GM18526 (cell line): ENCODE data around the gene ITPRID1.

ENCODE experiments used
- POLR2A ChIP-seq: IDR thresholded peaks from 3 replicates; pipeline ENCODE4 v1.6.1; 2011; ENCODE audit not compliant: insufficient read length; ENCODE audit errors: extremely low read depth

The ITPRID1 gene

DNA sequence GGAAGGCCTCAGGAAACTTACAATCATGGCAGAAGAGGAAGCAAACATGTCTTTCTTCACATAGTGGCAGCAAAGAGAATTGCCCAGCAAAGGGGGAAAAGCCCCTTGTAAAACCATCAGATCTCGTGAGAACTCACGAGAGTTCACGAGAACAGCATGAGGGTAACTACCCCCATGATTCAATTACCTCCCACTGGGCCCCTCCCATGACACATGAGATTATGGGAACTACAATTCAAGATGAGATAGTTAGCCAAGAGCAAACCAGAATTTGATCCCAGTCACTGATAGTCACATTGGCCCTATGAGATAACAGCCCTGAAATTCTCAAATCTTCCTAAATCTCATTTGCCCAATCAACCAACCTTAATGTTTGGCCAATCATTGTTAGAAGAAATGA lies 18.2 kb upstream of the ITPRID1 start:
- no peak for TF ChIP-seq POLR2A

DNA sequence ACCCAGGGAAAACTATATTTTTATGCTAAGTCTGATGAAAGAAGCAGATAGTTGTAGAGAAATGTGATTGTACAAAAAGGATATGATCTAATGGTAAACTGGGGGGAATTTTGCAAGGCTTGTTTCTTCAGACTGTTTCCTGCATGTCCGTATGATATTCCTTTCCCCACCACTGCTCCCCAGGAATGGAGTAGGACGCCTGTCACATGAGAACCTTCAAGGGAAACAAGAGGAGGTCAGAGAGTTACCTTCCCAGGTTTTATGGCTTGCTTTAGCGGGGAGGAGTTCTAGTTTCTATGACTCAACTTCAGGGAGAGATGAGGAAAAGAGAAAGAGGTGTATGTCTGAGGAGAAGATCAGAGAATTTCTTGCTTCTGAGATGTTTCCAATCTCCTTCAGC lies 16.4 kb upstream of the ITPRID1 start:
- TF ChIP-seq POLR2A: no peak

DNA sequence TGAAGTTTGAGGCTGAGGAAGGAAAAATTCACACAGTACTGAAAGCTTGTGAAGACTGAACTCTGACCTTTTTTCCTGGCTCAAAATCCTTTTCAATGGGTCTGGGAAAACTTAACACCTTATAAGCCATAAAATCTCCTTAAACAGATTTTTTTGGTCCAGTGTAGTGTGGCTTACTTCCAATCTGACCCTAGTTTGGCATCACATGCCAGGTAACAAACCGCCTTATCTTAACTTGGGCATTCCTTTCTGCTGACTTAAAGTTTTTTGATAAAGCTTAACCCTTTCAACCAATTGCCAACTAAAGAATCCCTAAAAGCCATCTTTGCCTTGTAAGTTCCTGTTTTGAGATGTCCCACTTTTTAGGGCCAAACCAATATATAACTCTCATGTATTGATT lies 13.2 kb upstream of the ITPRID1 start:
- no peak for TF ChIP-seq POLR2A

DNA sequence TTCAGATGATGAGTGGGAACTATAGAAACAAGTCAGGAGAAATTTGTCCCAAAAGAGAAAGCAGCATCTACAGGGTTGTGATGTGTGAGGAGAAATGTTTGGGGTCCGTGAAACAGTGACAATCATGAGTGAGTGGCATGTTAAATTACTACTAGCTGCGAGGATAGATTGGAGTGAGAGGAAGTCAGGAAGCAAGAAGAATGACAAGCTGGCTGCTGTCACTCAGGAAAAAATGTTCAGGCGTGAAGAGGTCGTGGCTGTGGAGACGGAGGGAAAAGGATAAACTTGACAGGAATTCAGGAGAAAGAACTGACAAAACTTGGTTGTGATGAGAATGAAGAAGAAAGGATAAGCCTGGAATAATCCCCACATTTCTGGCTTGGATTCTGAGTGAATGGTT lies 5.1 kb upstream of the ITPRID1 start:
- no peak for TF ChIP-seq POLR2A

DNA sequence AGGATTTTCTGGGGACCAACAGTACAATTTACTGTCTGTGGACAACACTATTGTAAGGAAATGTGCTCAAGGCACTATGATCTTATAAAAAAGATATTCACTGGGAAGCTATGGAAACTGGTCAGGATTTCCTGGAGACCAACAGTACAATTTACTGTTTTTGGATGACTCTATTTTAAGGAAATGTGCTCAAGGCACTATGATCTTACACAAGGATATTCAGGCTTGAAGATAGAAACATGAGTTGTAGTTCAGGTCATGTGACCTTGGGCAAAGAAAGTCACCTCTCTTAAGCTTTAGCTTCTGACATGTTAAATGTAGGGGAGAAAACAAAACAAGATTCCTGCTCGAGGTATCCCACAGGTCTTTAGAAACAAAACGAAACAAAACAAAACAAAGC lies 1.7 kb upstream of the ITPRID1 start:
- no peak for TF ChIP-seq POLR2A

DNA sequence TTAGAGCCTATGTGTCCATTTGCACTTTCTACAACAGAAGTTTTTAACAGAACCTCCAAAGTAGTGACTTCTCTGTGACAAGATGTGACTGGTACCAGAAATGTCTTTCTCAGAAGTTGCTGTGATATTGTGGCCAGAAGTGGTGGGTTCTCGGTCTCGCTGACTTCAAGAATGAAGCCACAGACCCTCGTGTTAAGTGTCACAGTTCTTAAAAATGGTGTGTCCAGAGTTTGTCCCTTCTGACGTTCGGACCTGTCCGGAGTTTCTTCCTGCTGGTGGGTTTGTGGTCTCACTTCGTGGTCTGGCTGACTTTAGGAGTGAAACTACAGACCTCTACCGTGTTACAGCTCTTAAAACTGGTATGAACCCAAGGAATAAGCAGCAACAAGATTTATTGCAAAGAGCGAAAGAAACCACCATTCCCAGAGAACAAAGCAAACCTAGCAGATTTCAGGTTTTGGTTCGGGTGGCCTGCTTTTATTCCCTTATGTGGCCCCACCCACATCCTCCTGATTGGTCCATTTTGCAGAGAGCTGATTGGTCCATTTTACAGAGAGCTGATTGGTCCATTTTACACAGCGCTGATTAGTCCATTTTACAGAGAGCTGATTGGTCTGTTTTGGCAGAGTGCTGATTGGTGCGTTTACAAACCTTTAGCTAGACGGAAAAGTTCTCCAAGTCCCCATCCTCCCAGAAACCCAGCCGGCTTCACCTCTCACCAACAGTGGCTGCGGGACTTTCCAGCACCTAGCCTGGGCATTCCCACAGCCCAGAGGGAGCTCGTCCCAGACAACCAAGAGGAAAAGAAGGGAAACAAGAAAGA lies 3.0 kb downstream of the ITPRID1 start:
- no peak for TF ChIP-seq POLR2A

DNA sequence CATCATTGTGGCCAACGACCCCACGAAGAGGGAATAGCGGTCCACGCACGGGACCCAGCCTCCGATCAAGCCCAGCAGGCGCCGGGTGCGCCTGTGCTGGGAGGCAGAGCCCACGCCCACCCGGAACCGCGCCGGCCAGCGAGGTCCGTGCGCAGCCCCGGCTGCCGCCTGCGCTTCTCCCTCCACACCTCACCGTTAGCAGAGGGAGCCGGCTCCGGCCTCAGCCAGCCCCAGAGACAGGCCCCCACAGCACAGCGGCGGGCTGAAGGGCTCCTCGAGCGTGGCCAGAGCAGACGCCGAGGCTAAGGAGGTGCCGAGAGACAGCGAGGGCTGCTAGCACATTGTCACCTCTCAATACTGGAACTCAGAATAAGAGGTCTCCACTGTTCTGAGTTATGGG lies 3.6 kb downstream of the ITPRID1 start:
- no peak for TF ChIP-seq POLR2A

DNA sequence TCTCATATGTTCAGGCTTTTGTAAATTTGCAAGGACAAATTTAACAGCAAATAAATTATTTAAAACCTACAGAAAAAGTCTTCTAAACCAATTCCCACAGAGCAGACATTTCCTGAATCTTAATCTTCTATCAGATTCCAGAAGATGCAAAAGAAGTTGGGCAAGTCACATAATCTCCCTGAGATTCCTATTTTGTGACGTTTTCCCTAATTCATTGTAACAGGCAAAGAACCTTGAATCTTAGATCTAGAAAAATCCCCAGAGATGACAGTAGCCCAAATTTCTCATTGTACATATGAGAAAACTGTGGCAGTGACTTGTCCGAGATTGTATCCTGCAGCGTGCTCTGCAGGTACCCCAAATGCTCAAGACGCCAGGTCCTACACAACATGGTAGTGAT lies 4.9 kb downstream of the ITPRID1 start:
- no peak for TF ChIP-seq POLR2A

DNA sequence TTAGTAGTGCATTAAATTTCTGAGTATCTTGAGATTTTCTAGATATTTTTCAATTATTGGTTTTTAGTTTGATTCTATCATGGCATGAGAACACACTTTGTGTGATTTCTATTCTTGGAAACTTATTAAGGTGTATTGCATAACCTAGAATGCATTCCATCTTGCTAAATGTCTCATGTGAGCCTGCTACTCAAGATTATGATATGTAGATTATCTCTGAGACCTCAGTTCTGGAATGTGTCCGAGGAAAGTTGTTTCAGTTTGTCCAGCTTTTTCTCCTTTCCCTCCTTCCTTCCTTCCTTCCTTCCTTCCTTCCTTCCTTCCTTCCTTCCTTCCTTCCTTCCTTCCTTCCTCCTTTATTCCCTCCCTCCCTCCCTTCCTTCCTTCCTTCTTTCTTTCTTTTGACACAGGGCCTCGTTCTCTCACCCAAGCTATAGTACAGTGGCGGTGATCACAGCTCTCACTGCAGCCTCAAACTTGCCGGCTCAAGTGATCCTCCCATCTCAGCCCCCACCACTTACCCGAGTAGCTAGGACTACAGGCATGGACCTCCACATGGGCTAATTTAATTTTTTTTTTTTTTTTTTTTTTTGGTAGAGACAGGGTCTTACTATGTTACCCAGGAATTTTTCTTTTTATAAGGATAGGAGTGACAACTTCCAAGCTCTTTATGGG lies 7.6 kb downstream of the ITPRID1 start:
- TF ChIP-seq POLR2A: no peak

DNA sequence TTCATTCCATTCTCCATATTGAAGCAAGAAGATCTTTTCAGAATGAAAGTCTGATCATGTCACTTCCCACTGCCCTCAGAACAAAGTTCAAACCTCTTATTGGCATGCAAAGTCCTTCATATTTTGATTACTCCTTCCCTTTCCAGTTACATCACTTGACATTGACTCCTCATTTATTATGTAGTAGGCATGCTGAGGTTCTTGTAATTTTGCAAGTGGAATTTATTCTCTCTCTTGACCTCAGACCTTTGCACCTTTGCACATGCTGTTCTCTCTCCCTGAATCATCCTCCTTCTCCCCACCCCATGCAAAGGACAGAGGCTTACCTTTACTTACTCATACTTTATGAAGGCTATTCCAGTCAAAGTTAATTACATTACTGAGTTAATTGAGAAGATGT lies 13.0 kb downstream of the ITPRID1 start:
- no peak for TF ChIP-seq POLR2A

DNA sequence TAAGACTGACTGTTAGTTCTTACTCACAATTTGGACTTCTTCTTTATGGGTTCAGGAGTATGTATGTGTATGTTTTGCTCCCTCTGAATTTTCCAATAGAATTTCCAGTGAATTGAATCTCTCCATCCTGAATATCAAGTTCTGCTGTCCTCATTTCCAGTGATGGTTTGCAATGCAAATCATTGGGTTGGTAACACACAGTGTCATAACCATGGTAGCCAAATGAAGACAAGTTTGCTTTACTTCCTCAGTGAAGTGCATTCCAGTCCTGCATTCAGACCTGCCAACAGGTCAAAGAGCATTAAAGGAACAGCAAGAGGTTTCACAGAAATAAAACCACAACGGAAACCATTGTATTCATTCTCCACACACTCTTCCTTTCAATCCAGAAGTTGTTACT lies 15.2 kb downstream of the ITPRID1 start:
- TF ChIP-seq POLR2A: no peak

DNA sequence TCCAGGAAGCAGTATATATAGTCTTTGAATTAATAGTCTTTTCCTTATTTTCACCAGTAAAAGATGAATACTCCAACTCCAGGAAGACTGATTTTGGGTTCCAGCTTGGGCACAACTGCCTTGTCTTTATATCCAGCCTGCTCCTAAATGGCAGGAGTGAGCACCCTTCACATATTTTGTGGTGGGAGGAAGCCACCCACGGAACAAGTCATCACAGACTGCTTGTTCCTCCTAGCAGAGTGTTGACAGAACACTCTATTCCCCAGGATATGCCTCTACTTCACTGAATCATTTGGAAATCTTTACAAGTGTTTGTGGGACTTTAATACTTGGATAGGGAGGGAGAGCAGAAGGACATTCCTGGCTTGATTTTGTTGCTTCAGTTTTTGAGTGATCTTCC lies 31.7 kb downstream of the ITPRID1 start:
- no peak for TF ChIP-seq POLR2A

DNA sequence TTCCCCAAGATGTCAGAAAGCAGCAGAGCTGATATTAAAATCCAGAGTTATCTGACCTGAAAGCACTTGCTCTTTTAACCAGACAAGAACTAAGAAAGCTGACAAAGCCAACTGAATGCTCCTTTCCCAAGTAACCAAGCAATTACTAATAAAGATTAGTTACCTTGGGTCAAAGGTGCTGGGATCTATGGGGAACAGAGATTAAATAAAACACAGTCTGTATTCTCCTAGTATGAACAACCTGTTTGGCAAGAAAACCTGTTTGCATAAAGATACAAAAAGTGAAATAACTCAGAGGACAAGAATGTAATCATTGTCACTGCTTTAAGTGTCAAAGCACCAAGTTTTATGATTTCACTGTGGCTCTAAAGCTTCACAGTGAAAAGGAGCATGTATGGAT lies 35.7 kb downstream of the ITPRID1 start:
- no peak for TF ChIP-seq POLR2A

DNA sequence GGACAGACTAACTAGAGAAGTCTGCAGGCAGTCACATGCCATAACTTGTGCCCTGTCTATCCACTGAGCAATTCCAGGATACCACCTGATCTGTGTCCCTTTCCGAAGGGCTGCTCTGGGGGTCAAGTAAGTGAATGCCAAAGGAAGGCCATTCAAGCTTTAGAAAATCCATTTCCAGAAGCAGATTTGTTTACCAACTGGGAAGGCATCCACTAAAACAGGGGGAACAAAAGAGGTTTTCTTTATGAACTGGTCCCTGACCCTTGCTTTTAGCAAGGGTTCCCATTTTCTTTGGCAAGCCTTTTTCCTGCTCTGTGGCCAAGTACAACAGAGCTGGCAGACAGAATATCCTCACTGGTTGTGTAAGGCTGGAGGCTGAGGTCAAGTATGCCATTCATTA lies 36.5 kb downstream of the ITPRID1 start:
- TF ChIP-seq POLR2A: no peak

DNA sequence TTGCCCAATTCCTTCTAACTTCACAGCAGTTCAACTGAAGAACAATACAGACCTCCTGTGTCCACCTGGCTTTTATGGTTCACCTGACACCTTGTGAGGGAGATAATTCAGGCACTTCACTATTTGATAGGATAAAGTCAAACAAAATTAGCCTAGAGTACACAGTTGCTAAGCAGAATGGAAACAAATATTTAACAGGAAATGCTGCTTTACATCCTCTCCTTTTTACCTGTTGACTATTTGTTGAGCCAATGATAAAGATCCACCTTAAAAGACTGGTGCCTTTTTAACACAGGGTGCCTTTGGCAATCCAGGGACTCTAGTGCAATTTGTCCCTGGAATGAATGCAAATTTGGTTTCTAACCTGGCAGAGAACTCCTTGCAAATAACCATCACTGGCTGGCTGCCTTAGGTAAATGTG lies 39.8 kb downstream of the ITPRID1 start:
- no peak for TF ChIP-seq POLR2A

DNA sequence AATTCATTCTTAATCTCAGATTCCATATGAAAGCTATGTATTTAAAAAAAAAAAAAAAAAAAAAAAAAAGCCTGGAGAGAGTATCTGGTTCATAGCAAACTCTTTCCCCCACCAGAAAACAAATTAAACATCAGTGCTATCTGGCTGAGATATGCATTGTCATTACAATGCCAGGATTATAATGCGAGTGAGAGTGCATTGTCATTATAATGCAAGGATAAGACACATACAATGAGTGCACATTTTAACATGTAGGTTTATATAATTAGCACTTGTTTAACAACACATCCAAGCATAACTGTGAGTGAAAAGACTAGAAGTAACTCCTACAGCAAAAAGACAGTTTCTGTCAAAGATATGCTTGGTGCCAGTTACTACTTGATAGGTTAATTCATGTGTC lies 48.1 kb downstream of the ITPRID1 start:
- TF ChIP-seq POLR2A: no peak

DNA sequence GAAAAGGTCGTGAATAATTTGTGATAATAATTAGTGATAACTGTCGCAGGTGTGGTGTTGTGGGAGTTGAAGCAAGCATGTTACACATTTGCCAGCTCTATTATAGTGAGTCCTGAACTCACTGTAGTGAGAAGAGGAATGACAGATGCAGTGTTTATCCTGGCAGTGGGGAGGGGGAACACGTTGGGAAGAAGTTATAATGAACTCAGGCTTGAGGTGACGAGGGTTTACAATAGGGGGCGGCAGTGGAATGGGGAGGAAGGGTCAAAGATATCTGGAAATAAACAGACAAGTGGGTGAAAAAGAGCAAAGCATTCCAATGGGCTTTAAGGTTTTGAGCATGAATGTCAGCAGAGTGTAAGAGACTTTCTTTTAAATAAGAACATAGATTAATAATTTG lies 49.6 kb downstream of the ITPRID1 start:
- no peak for TF ChIP-seq POLR2A
